ENCODE measurements around the gene TEX22.

The TEX22 gene

GRCh38 chr14:105420101-105420973 lies 22.0 kb downstream of the TEX22 start:
- ChIA-PET CTCF (interaction anchor here (1.1 to 2.0 kb wide), 5 partner anchors 9 to 61 kb away, joined by 3 to 9 read pairs (median 5); no protein-coding TSS in a partner anchor), POLR2A (no interaction called here)
- no peaks in the 10 kb centered on the region for H3K9me3 ChIP-seq (ENCODE audit: control extremely low read depth in 1 of 5, control insufficient read depth in 4 of 5, insufficient read depth in 2 of 5, low read depth in 1 of 5, low read length in 4 of 5)

GRCh38 chr14:105420974-105421674 lies 22.8 kb downstream of the TEX22 start:
- H3K4me3 ChIP-seq (ENCODE audit: control insufficient read depth in 1 of 7, extremely low read depth in 1 of 7, insufficient read depth in 4 of 7, low read depth in 2 of 7, low read length in 6 of 7): peak overlapping the region; percentile 51 to 89 (median 83)
- ChIA-PET CTCF (interaction anchor here (1.1 to 2.0 kb wide), 5 partner anchors 10 to 60 kb away, joined by 3 to 9 read pairs (median 5); no protein-coding TSS in a partner anchor), POLR2A (no interaction called here)
- peaks cover 0 to 32% (median 4%) of the 10 kb centered on the region in 4 experiments for H3K36me3 ChIP-seq (ENCODE audit: control insufficient read depth in 4 of 4, insufficient read depth in 4 of 4, low read length in 3 of 4)
- DNase-seq: no peak
- H3K4me1 ChIP-seq (ENCODE audit: control extremely low read depth in 1 of 4, control insufficient read depth in 4 of 4, insufficient read depth in 4 of 4, low read length in 3 of 4): peaks cover 0 to 40% (median 38%) of the 10 kb centered on the region in 4 experiments
- no peaks in the 10 kb centered on the region for H3K27me3 ChIP-seq (replicated peaks in 2 of 5; ENCODE audit: control insufficient read depth in 4 of 5, insufficient read depth in 5 of 5, low read length in 4 of 5)
- 61% methylated on average over 20 of the region's 23 CpGs for WGBS (ENCODE audit: insufficient coverage)
- H3K27ac ChIP-seq (ENCODE audit: insufficient read depth in 1 of 2, low read depth in 1 of 2, low read length in 2 of 2, poor library complexity in 1 of 2, severe bottlenecking in 2 of 2): peak overlapping the region in 1 of 2 experiments; percentile 75
- H3K9me3 ChIP-seq (ENCODE audit: control extremely low read depth in 1 of 5, control insufficient read depth in 4 of 5, insufficient read depth in 2 of 5, low read depth in 1 of 5, low read length in 4 of 5): no peaks in the 10 kb centered on the region

More at GRCh38 chr14:105420101-105420973, 22.0 kb downstream of the TEX22 start:
- 8% methylated on average over 17 of the region's 67 CpGs for WGBS (ENCODE audit: insufficient coverage)
- Histone ChIP-seq H3K36me3 (ENCODE audit: control insufficient read depth in 4 of 4, insufficient read depth in 4 of 4, low read length in 3 of 4) (peaks cover 0 to 24% (median 2%) of the 10 kb centered on the region in 4 experiments), H3K4me1 (ENCODE audit: control extremely low read depth in 1 of 4, control insufficient read depth in 4 of 4, insufficient read depth in 4 of 4, low read length in 3 of 4) (peaks cover 0 to 45% (median 40%) of the 10 kb centered on the region in 4 experiments), H3K4me3 (ENCODE audit: control insufficient read depth in 1 of 7, extremely low read depth in 1 of 7, insufficient read depth in 4 of 7, low read depth in 2 of 7, low read length in 6 of 7) (peak overlapping the region; percentile 51 to 89 (median 83)), H3K27ac (ENCODE audit: insufficient read depth in 1 of 2, low read depth in 1 of 2, low read length in 2 of 2, poor library complexity in 1 of 2, severe bottlenecking in 2 of 2) (peak overlapping the region; percentile 40 to 75), H3K27me3 (replicated peaks in 2 of 5; ENCODE audit: control insufficient read depth in 4 of 5, insufficient read depth in 5 of 5, low read length in 4 of 5) (no peaks in the 10 kb centered on the region)
- DNase-seq: no peak

GRCh38 chr14:105421723-105422615 lies 23.6 kb downstream of the TEX22 start:
- peak in 2 of 3 donors; percentile 51 to 67 for DNase-seq
- H3K9me3 ChIP-seq (ENCODE audit: control extremely low read depth in 1 of 5, control insufficient read depth in 4 of 5, insufficient read depth in 2 of 5, low read depth in 1 of 5, low read length in 4 of 5): peaks cover 0 to 2% (median 0%) of the 10 kb centered on the region in 5 experiments
- H3K4me1 ChIP-seq (ENCODE audit: control extremely low read depth in 1 of 4, control insufficient read depth in 4 of 4, insufficient read depth in 4 of 4, low read length in 3 of 4): peaks cover 0 to 40% (median 38%) of the 10 kb centered on the region in 4 experiments
- ChIA-PET CTCF (interaction anchor here (0.6 to 2.0 kb wide), 7 partner anchors 8 to 59 kb away, joined by 3 to 9 read pairs (median 4); no protein-coding TSS in a partner anchor), POLR2A (no interaction called here)
- H3K27me3 ChIP-seq (replicated peaks in 2 of 5; ENCODE audit: control insufficient read depth in 4 of 5, insufficient read depth in 5 of 5, low read length in 4 of 5): no peaks in the 10 kb centered on the region
- peak overlapping the region in 6 of 7 experiments; percentile 26 to 89 (median 80) for H3K4me3 ChIP-seq (ENCODE audit: control insufficient read depth in 1 of 7, extremely low read depth in 1 of 7, insufficient read depth in 4 of 7, low read depth in 2 of 7, low read length in 6 of 7)
- H3K27ac ChIP-seq (ENCODE audit: insufficient read depth in 1 of 2, low read depth in 1 of 2, low read length in 2 of 2, poor library complexity in 1 of 2, severe bottlenecking in 2 of 2): peak overlapping the region in 1 of 2 experiments; percentile 75
- H3K36me3 ChIP-seq (ENCODE audit: control insufficient read depth in 4 of 4, insufficient read depth in 4 of 4, low read length in 3 of 4): peaks cover 0 to 40% (median 9%) of the 10 kb centered on the region in 4 experiments
- 15% methylated on average over 20 of the region's 32 CpGs for WGBS (ENCODE audit: insufficient coverage)

GRCh38 chr14:105422695-105423487 lies 24.6 kb downstream of the TEX22 start:
- H3K4me1 ChIP-seq (ENCODE audit: control extremely low read depth in 1 of 4, control insufficient read depth in 4 of 4, insufficient read depth in 4 of 4, low read length in 3 of 4): peaks cover 0 to 40% (median 38%) of the 10 kb centered on the region in 4 experiments
- H3K9me3 ChIP-seq (ENCODE audit: control extremely low read depth in 1 of 5, control insufficient read depth in 4 of 5, insufficient read depth in 2 of 5, low read depth in 1 of 5, low read length in 4 of 5): peaks cover 0 to 5% (median 0%) of the 10 kb centered on the region in 5 experiments
- no peaks in the 10 kb centered on the region for H3K27me3 ChIP-seq (replicated peaks in 2 of 5; ENCODE audit: control insufficient read depth in 4 of 5, insufficient read depth in 5 of 5, low read length in 4 of 5)
- H3K4me3 ChIP-seq (ENCODE audit: control insufficient read depth in 1 of 7, extremely low read depth in 1 of 7, insufficient read depth in 4 of 7, low read depth in 2 of 7, low read length in 6 of 7): peak overlapping the region in 2 of 7 experiments; percentile 84 to 89
- H3K36me3 ChIP-seq (ENCODE audit: control insufficient read depth in 4 of 4, insufficient read depth in 4 of 4, low read length in 3 of 4): peaks cover 0 to 48% (median 15%) of the 10 kb centered on the region in 4 experiments
- POLR2A ChIA-PET: no interaction called here
- CTCF ChIA-PET: interaction anchor here (0.6 to 1.3 kb wide), 2 partner anchors 9 to 19 kb away, joined by 3 read pairs; no protein-coding TSS in a partner anchor
- H3K27ac ChIP-seq (ENCODE audit: insufficient read depth in 1 of 2, low read depth in 1 of 2, low read length in 2 of 2, poor library complexity in 1 of 2, severe bottlenecking in 2 of 2): no peak overlapping the region
- WGBS (ENCODE audit: insufficient coverage): 88% methylated on average over 20 of the region's 21 CpGs
- DNase-seq: no peak

- peaks cover 0 to 48% (median 18%) of the 10 kb centered on the region in 4 experiments for H3K36me3 ChIP-seq (ENCODE audit: control insufficient read depth in 4 of 4, insufficient read depth in 4 of 4, low read length in 3 of 4)
- no peak for DNase-seq
- H3K9me3 ChIP-seq (ENCODE audit: control extremely low read depth in 1 of 5, control insufficient read depth in 4 of 5, insufficient read depth in 2 of 5, low read depth in 1 of 5, low read length in 4 of 5): peaks cover 0 to 5% (median 0%) of the 10 kb centered on the region in 5 experiments
- ChIA-PET POLR2A (no interaction called here), CTCF (interaction anchor here (1.3 kb wide), 1 partner anchor 20 kb away, joined by 3 read pairs; no protein-coding TSS in a partner anchor)
- H3K27me3 ChIP-seq (replicated peaks in 2 of 5; ENCODE audit: control insufficient read depth in 4 of 5, insufficient read depth in 5 of 5, low read length in 4 of 5): no peaks in the 10 kb centered on the region
- no peak overlapping the region for H3K27ac ChIP-seq (ENCODE audit: insufficient read depth in 1 of 2, low read depth in 1 of 2, low read length in 2 of 2, poor library complexity in 1 of 2, severe bottlenecking in 2 of 2)
- H3K4me1 ChIP-seq (ENCODE audit: control extremely low read depth in 1 of 4, control insufficient read depth in 4 of 4, insufficient read depth in 4 of 4, low read length in 3 of 4): peaks cover 0 to 38% (median 35%) of the 10 kb centered on the region in 4 experiments
- 97% methylated on average over 17 of the region's 21 CpGs for WGBS (ENCODE audit: insufficient coverage)
- no peak overlapping the region for H3K4me3 ChIP-seq (ENCODE audit: control insufficient read depth in 1 of 7, extremely low read depth in 1 of 7, insufficient read depth in 4 of 7, low read depth in 2 of 7, low read length in 6 of 7)
These were observed 25.3 kb downstream of the TEX22 start for GRCh38 chr14:105423488-105424195.
